ENCODE data around the gene ZCCHC8. TPM values are rescaled to one million over a fixed set of nuclear protein-coding genes. Genes with fewer than 3 reads are reported as not detected.
"Not testable (repeated sequence)": the region's sequence is repeated elsewhere in the genome, so short reads cannot be mapped to it uniquely, and the experiment has no call there.

Gene ZCCHC8
- total RNA-seq, 2 experiments from 2014 or later: 49.4 to 54.8 TPM

- no peaks in the 10 kb centered on the region for H3K9me3 ChIP-seq (ENCODE audit: control insufficient read depth in 1 of 2, insufficient read depth in 1 of 2, low read length in 2 of 2)
- H3K4me1 ChIP-seq (ENCODE audit: insufficient read depth, low read length): peaks cover 2% of the 10 kb centered on the region
- intact Hi-C loops (cut with DNase I, micrococcal nuclease): no loop called here
- Mint-ChIP-seq H3K4me1 (ENCODE audit: low read depth) (peaks cover 27% of the 10 kb centered on the region), H3K27ac (peak overlapping the region; percentile 13), H3K4me3 (no peak overlapping the region), H3K27me3 (no peaks in the 10 kb centered on the region), H3K9me3 (no peaks in the 10 kb centered on the region), H3K36me3 (ENCODE audit: low read depth) (peaks cover 98% of the 10 kb centered on the region)
- DNase-seq (no peak), ATAC-seq (ENCODE audit: poor library complexity) (no peak)
- no peak overlapping the region for H3K27ac ChIP-seq (ENCODE audit: low read depth in 1 of 2, low read length in 2 of 2)
- TF ChIP-seq CTCF (IDR thresholded peaks at IDR 0.05): no peak
- ChIA-PET POLR2A (interaction anchor here (1.4 to 3.5 kb wide), 2 partner anchors 10 to 16 kb away, joined by 4 to 16 read pairs; partner anchors contain the start of genes KNTC1, RSRC2 and ZCCHC8), CTCF (no interaction called here)
- H3K4me3 ChIP-seq (ENCODE audit: low read length): no peak overlapping the region
- H3K36me3 ChIP-seq (ENCODE audit: insufficient read depth, low read length): peaks cover 95% of the 10 kb centered on the region
- no peaks in the 10 kb centered on the region for H3K27me3 ChIP-seq (ENCODE audit: control insufficient read depth in 1 of 2, insufficient read depth in 2 of 2, low read length in 2 of 2)
Observed at GRCh38 chr12:122516544-122517361, 16.0 kb upstream of the ZCCHC8 start.

GRCh38 chr12:122515275-122515674 is 14.5 kb upstream of the ZCCHC8 start:
- no peak for ATAC-seq (ENCODE audit: poor library complexity)
- no peak for DNase-seq
- Histone ChIP-seq H3K9me3 (ENCODE audit: control insufficient read depth in 1 of 2, insufficient read depth in 1 of 2, low read length in 2 of 2) (no peaks in the 10 kb centered on the region), H3K27ac (ENCODE audit: low read depth in 1 of 2, low read length in 2 of 2) (no peak overlapping the region), H3K4me3 (ENCODE audit: low read length) (no peak overlapping the region), H3K27me3 (ENCODE audit: control insufficient read depth in 1 of 2, insufficient read depth in 2 of 2, low read length in 2 of 2) (no peaks in the 10 kb centered on the region), H3K36me3 (ENCODE audit: insufficient read depth, low read length) (peaks cover 95% of the 10 kb centered on the region), H3K4me1 (ENCODE audit: insufficient read depth, low read length) (no peaks in the 10 kb centered on the region)
- Mint-ChIP-seq H3K4me1 (ENCODE audit: low read depth) (peaks cover 15% of the 10 kb centered on the region), H3K27me3 (no peaks in the 10 kb centered on the region), H3K4me3 (no peak overlapping the region), H3K36me3 (ENCODE audit: low read depth) (peaks cover 98% of the 10 kb centered on the region), H3K9me3 (no peaks in the 10 kb centered on the region), H3K27ac (no peak overlapping the region)
- ChIA-PET POLR2A (interaction anchor here (3.5 kb wide), 1 partner anchor 14 kb away, joined by 16 read pairs; the partner anchor contains the start of gene ZCCHC8), CTCF (interaction anchor here (1.1 kb wide), 1 partner anchor 11 kb away, joined by 3 read pairs; the partner anchor contains the start of genes KNTC1 and RSRC2)
- TF ChIP-seq CTCF (IDR thresholded peaks at IDR 0.05): no peak
- intact Hi-C loops (cut with DNase I, micrococcal nuclease): no loop called here

GRCh38 chr12:122513660-122514059 is 12.9 kb upstream of the ZCCHC8 start:
- Histone ChIP-seq H3K27ac (ENCODE audit: low read depth in 1 of 2, low read length in 2 of 2) (no peak overlapping the region), H3K4me1 (ENCODE audit: insufficient read depth, low read length) (no peaks in the 10 kb centered on the region), H3K36me3 (ENCODE audit: insufficient read depth, low read length) (peaks cover 95% of the 10 kb centered on the region), H3K9me3 (ENCODE audit: control insufficient read depth in 1 of 2, insufficient read depth in 1 of 2, low read length in 2 of 2) (no peaks in the 10 kb centered on the region), H3K4me3 (ENCODE audit: low read length) (no peak overlapping the region), H3K27me3 (ENCODE audit: control insufficient read depth in 1 of 2, insufficient read depth in 2 of 2, low read length in 2 of 2) (no peaks in the 10 kb centered on the region)
- no peaks in the 10 kb centered on the region for H3K27me3 Mint-ChIP-seq
- TF ChIP-seq CTCF (IDR thresholded peaks at IDR 0.05): no peak
- H3K9me3 Mint-ChIP-seq: no peaks in the 10 kb centered on the region
- peaks cover 99% of the 10 kb centered on the region for H3K36me3 Mint-ChIP-seq (ENCODE audit: low read depth)
- ATAC-seq (ENCODE audit: poor library complexity): no peak
- ChIA-PET CTCF (interaction anchor here (0.9 kb wide), 1 partner anchor 238 kb away, joined by 3 read pairs; no protein-coding TSS in a partner anchor), POLR2A (interaction anchor here (1.1 to 1.7 kb wide), 2 partner anchors 13 kb away, joined by 4 to 7 read pairs; partner anchors contain the start of genes KNTC1, RSRC2 and ZCCHC8)
- intact Hi-C loops (cut with DNase I, micrococcal nuclease): no loop called here
- no peak for DNase-seq
- no peak overlapping the region for H3K27ac Mint-ChIP-seq
- no peak overlapping the region for H3K4me3 Mint-ChIP-seq
- H3K4me1 Mint-ChIP-seq (ENCODE audit: low read depth): peaks cover under 1% of the 10 kb centered on the region

GRCh38 chr12:122513028-122513427 is 12.3 kb upstream of the ZCCHC8 start:
- H3K27me3 Mint-ChIP-seq; H3K27me3 ChIP-seq (ENCODE audit: control insufficient read depth in 1 of 2, insufficient read depth in 2 of 2, low read length in 2 of 2); H3K9me3 ChIP-seq (ENCODE audit: control insufficient read depth in 1 of 2, insufficient read depth in 1 of 2, low read length in 2 of 2); ATAC-seq (ENCODE audit: poor library complexity); H3K4me1 ChIP-seq (ENCODE audit: insufficient read depth, low read length); H3K4me3 Mint-ChIP-seq; H3K9me3 Mint-ChIP-seq; H3K27ac Mint-ChIP-seq; DNase-seq; H3K4me3 ChIP-seq (ENCODE audit: low read length); H3K27ac ChIP-seq (ENCODE audit: low read depth in 1 of 2, low read length in 2 of 2); H3K4me1 Mint-ChIP-seq (ENCODE audit: low read depth); intact Hi-C loops (cut with DNase I, micrococcal nuclease): not testable (repeated sequence)
- peaks cover 96% of the 10 kb centered on the region for H3K36me3 ChIP-seq (ENCODE audit: insufficient read depth, low read length)
- POLR2A ChIA-PET: interaction anchor here (0.7 to 1.7 kb wide), 3 partner anchors 11 to 14 kb away, joined by 4 to 7 read pairs (median 4); partner anchors contain the start of genes KNTC1, RSRC2 and ZCCHC8
- CTCF ChIA-PET: interaction anchor here (0.8 kb wide), 1 partner anchor 12 kb away, joined by 3 read pairs; the partner anchor contains the start of gene ZCCHC8
- H3K36me3 Mint-ChIP-seq (ENCODE audit: low read depth): peaks cover 99% of the 10 kb centered on the region

All from CD4-positive, alpha-beta T cell (primary cell).